Kidney epithelial cell (primary cell): ENCODE results near the gene PTH1R. TPM values are rescaled to one million over a fixed set of nuclear protein-coding genes. Genes with fewer than 3 reads are reported as not detected.

Experiments
- DNase-seq: peaks from one replicate; pipeline ENCODE4 v3.0.0-alpha.2; 2010; ENCODE audit warnings: low read depth
- H3K27me3 ChIP-seq: 2 replicates; pipeline ENCODE4 v1.6.0; 2011; ENCODE audit warnings: low read length; ENCODE audit not compliant: control insufficient read depth, insufficient read depth
- H3K36me3 ChIP-seq: 2 replicates; pipeline ENCODE4 v1.5.1; 2011; ENCODE audit warnings: low read length; ENCODE audit not compliant: control insufficient read depth, insufficient read depth
- H3K4me3 ChIP-seq: 2 replicates; pipeline ENCODE4 v1.5.1; 2011; ENCODE audit warnings: low read depth, mild to moderate bottlenecking, control low read depth, low read length
- CTCF ChIP-seq: IDR thresholded peaks from 2 replicates; pipeline ENCODE4 v1.5.1; 2011; ENCODE audit warnings: mild to moderate bottlenecking, moderate library complexity, low read length, control low read depth, inconsistent platforms; ENCODE audit not compliant: insufficient read depth, poor library complexity, severe bottlenecking
- total RNA-seq: library from RNA; depleted of rRNA; stranded (reverse); fragments of >200 nt; gene quantifications from 2 replicates; pipeline ENCODE4 v1.2.3, GENCODE V29; 2015

The PTH1R gene
- total RNA-seq, 1 donor from 2014 or later, result 2.1 TPM

DNA sequence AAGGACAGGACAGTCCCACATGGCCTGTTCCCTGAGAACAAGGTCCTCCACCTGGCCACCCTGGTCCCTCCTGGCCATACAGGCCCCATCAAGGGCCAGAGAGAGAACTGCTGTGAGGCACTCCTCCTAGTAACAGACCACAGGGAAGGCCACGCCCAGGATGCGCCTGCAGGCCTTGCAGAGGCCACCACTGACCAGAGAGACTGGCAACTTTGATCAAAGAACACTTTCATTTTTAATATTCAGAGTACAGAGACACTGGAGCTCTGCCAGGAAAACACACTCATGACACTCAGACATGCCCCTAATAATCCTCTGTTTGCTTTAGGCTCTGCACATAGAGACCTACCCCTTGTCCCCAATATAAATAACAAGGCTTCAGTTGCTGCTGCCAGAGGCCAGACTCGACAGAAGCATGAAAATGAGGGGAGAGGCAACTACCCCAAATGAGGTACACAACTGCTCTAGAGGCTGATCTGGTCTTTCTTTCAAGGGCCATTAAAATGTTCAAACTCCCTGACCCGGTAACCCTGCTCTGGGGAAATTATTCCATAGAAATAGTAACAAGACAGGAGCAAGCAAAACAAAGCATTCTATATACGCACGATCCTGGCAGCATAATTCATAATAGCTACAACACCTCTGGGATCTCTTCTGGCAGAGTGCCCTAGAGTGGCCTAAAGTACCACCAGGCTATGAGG, 54.3 kb downstream of the PTH1R start:
- no peak for TF ChIP-seq CTCF
- no peaks in the 10 kb centered on the region for H3K36me3 ChIP-seq
- H3K27me3 ChIP-seq, result no peaks in the 10 kb centered on the region
- DNase-seq, result no peak
- no peak overlapping the region for H3K4me3 ChIP-seq

- no peaks in the 10 kb centered on the region for H3K36me3 ChIP-seq
- TF ChIP-seq CTCF, result no peak
- DNase-seq, result no peak
These were observed 55.1 kb downstream of the PTH1R start for GRCh38 chr3:46932455-46933225.

GRCh38 chr3:46933261-46933660, 55.7 kb downstream of the PTH1R start:
- no peaks in the 10 kb centered on the region for H3K36me3 ChIP-seq
- no peak overlapping the region for H3K4me3 ChIP-seq
- TF ChIP-seq CTCF, result no peak
- no peak for DNase-seq
- no peaks in the 10 kb centered on the region for H3K27me3 ChIP-seq

More at GRCh38 chr3:46932455-46933225, 55.1 kb downstream of the PTH1R start:
- Histone ChIP-seq H3K4me3 (no peak overlapping the region), H3K27me3 (no peaks in the 10 kb centered on the region)

DNA sequence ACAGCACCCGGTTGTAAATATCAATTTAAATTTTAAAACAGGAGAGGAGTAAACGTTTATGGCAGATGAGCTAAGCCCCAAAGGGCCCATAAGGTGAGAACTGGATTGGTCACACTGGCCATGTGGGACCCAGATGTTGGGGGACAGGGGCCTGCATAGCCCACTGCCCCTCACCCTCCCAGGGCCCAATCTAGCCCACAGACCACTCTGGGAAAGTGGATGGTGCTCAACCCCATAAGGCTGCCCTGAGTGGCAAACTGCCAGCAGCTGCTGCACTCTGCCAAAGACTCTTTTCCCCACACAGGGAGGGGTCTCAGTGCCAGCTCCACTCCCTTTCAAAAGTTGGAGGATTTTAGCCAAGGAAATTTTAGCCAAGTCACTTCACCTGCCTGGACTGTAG, 56.6 kb downstream of the PTH1R start:
- DNase-seq, result no peak
- TF ChIP-seq CTCF, result no peak
- Histone ChIP-seq H3K27me3 (no peaks in the 10 kb centered on the region), H3K36me3 (no peaks in the 10 kb centered on the region), H3K4me3 (no peak overlapping the region)

DNA sequence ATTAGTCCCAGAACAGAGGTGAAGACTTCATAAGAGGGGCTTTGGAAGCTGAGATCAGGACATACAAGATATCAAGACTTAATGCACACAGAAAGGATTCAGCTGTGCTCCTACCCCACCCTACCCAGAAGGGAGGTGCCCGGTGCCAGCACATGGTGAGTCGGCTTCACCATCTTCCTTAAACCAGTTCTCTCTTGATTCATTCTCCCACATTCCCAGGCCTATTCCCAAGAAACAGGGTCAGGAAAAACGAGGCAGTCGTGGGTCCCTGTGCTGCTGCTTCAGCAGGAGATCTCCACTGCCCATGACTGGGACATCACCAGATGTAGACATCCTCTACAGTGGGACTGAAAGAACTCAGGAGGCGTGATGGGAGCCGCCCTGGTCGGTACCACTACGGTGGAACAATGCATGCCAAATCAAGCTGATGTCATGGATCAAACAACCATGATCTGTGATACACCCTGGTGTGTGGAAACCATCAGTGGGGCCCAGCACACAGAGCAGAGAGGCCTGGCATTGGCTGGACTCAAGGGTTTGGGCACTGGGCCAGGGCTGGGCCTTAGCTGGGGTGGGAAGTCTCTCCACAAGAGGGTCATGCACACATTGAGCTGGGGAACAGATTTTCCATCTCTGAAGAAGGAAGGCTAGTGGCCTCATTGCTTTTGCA, 57.1 kb downstream of the PTH1R start:
- Histone ChIP-seq H3K4me3 (no peak overlapping the region), H3K27me3 (no peaks in the 10 kb centered on the region), H3K36me3 (no peaks in the 10 kb centered on the region)
- no peak for DNase-seq
- TF ChIP-seq CTCF, result no peak
